LNCaP clone FGC (cell line): ENCODE data around the gene P4HA2.

Experiments
- DNase-seq: peaks from one replicate; pipeline ENCODE4 v3.0.0-alpha.2; 2011; ENCODE audit warnings: low read depth
- H3K4me3 ChIP-seq: 2 replicates; pipeline ENCODE4 v1.5.1; 2011; ENCODE audit warnings: mild to moderate bottlenecking, low read depth, low read length, control low read depth
- TF ChIP-seq, protein P1 (sequence below): IDR thresholded peaks from 2 replicates; pipeline ENCODE4 v1.5.1; 2012; ENCODE audit warnings: mild to moderate bottlenecking; ENCODE audit not compliant: control insufficient read depth, insufficient read depth; ENCODE audit errors: extremely low read depth

P4HA2 gene

DNA sequence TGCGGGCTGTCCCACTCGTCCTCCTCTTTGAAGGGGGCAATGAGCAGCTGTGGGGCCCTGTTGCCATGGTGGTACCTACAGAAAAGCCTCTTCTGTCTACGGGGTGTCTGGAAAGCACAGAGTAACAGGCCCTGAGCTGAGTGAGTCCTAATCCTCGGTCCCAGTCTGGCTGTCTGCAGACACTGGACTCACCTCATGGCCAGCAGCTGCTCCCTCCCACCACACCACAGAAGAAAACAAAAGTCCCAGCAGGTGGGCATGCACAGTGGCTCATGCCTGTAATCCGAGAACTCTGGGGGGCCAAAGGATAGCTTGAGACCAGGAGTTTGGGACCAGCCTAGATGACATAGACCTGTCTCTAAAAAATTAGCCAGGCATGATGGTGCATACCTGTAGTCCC, 19.9 kb downstream of the P4HA2 start:
- no peak for DNase-seq
- H3K4me3 ChIP-seq = no peak overlapping the region
- TF ChIP-seq, protein P1, sequence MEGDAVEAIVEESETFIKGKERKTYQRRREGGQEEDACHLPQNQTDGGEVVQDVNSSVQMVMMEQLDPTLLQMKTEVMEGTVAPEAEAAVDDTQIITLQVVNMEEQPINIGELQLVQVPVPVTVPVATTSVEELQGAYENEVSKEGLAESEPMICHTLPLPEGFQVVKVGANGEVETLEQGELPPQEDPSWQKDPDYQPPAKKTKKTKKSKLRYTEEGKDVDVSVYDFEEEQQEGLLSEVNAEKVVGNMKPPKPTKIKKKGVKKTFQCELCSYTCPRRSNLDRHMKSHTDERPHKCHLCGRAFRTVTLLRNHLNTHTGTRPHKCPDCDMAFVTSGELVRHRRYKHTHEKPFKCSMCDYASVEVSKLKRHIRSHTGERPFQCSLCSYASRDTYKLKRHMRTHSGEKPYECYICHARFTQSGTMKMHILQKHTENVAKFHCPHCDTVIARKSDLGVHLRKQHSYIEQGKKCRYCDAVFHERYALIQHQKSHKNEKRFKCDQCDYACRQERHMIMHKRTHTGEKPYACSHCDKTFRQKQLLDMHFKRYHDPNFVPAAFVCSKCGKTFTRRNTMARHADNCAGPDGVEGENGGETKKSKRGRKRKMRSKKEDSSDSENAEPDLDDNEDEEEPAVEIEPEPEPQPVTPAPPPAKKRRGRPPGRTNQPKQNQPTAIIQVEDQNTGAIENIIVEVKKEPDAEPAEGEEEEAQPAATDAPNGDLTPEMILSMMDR = no peak

DNA sequence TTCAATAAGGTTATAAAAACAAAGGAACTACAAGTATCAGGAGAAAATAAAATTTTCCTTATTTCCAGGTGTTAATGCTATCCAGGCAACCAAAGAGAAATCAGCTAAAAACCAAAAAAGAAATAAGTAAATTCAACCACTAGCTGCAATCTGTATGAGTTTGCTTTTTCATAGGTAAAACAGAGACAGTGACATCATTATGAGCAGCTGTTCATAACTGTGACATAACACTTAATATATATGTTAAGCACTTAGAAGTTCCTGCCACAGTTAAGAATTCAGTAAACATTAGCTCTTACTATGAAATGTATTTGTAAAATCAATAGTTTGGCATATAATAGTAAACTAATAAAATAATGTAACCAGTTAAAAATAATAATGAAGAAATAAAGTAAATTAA, 20.9 kb downstream of the P4HA2 start:
- no peak for DNase-seq
- TF ChIP-seq, protein P1 = no peak
- no peak overlapping the region for H3K4me3 ChIP-seq

DNA sequence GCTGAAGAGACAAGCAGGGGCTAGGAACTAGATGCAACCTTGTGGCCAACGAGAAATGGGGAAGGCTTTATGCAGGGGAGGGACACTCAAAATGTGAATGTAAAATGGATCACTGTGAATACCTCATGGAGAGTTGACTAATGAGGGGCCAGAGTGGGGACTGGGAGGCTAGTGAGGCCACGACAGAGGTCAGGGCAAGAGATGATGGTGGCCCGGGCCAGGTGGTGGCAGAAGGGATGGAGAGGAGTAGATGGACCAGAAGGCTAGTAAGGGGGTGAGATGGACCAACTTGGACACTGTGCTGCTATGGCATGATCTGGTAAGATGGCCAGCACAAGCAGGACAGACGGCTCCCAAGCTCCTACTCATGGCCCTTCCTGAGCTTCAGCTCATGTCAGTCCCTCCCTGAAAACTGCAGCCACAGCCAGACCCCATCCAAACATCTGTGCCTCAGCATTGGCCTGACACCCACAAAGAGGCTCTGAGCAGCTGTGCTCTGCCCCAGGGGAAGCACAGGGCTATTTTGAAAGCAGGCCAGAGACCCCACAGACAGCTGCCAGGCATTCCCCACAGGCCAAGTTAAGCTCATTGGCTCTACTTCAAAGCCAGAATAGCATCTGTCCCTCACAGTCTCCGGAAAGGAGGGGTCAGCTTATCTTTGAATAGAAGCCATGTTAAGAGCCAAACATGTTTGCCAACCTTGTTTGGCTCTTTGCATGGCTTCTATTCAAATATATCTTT, 22.1 kb downstream of the P4HA2 start:
- TF ChIP-seq, protein P1 = no peak
- DNase-seq = no peak
- no peak overlapping the region for H3K4me3 ChIP-seq

DNA sequence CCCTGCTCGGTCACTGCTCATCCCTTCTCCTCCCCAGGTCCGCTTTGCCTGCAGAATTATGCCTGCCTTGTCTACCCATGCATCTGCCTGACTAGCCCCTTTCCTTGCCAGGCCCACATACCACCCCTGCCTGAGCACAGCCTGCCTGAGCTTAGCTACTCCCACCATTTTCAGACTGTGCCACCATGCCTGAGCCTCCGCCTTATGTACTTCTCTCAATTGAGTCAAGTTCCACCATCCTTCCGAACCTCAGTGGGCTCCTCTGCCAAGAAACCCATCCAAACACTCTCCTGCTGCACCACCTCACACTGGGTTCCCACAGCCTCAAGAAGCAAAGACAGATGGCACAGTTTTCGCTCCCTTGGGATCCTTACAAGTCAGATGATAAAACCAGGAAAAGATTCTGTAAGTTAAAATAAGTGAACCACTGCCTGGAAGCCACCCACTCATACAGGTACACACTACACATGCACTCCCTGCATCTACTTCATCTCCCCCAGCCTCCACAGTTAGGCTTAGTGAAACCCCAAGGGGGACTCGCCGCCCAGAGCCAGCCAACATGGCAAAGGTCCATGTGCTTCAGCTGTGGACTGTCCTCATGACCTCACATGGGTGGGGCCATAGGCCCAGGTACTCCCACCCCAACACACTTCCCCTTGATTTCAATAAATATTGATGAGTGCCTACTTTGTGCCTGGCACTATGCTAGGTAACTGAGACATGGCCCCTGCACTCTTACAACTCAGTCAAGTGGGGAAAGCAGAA, 23.1 kb downstream of the P4HA2 start:
- no peak overlapping the region for H3K4me3 ChIP-seq
- TF ChIP-seq, protein P1 = no peak
- no peak for DNase-seq

DNA sequence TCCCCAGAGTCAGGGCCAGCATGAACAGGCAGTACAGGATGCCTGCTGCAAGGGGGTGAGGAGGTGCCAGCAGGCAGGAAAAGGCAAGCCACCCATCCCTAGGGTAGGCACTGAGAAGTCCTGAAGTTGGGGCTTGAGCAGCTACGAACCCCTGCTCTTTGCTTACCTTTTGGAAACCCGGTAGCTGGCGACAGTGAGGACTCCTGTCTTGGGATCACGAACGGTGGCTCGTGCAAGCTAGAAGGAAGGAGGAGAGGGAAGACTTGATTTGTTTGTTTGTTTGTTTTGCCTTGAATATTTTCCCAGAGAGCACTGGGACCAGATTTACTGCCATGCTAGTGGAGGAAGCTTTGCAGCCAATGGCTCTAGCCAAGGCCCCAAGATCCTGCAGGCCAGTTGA, 23.7 kb downstream of the P4HA2 start:
- H3K4me3 ChIP-seq = no peak overlapping the region
- no peak for DNase-seq
- TF ChIP-seq, protein P1 = no peak

DNA sequence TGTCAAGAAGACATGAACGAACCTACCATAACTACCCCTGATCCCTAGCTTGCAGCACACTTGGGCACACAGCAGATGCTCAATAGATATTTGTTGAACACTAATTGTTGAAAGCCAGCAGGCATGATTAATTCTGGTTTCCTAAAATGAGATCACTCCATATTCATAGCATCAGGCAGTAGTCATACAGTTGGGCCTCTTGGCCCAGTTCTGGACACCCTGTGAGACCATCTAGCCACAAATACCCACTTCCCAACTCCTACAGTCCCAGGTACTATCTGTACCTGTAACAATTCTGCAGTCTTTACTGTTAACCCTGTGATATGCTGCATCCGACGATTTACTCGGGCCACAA, 24.2 kb downstream of the P4HA2 start:
- TF ChIP-seq, protein P1 = no peak
- no peak for DNase-seq
- H3K4me3 ChIP-seq = no peak overlapping the region
